NT2/D1 (cell line): ENCODE results near the gene G0S2.

Experiments used
- SUZ12 ChIP-seq: IDR thresholded peaks from 2 replicates; pipeline ENCODE4 v1.6.1; 2011; ENCODE audit not compliant: insufficient read length, insufficient read depth; ENCODE audit errors: extremely low read depth
- YY1 ChIP-seq: IDR thresholded peaks from 2 replicates; pipeline ENCODE4 v1.6.1; 2011; ENCODE audit not compliant: insufficient read length, insufficient read depth
- ZNF274 ChIP-seq: IDR thresholded peaks from 2 replicates; pipeline ENCODE4 v1.6.1; 2011; ENCODE audit warnings: mild to moderate bottlenecking, low read depth, low read length

GRCh38 chr1:209648346-209648745 lies 26.9 kb upstream of the G0S2 start:
- TF ChIP-seq ZNF274 (no peak), YY1 (no peak), SUZ12 (no peak)
